ENCODE results near the gene NADSYN1. TPM values are rescaled to one million over a fixed set of nuclear protein-coding genes. Genes with fewer than 3 reads are reported as not detected.

Gene NADSYN1
- total RNA-seq, 1 experiment from 2014 or later: 36.8 TPM

Other genes with a start within 250 kb of the NADSYN1 start
- gene SHANK2, start 200.6 kb upstream of the NADSYN1 start, total RNA-seq (2014; rRNA removed; shearing (Covaris generic); ENCODE audit: low replicate concordance): 1.2 and 5.8 TPM in 2 replicates
- gene DHCR7, start 4.8 kb upstream of the NADSYN1 start, total RNA-seq (2014; rRNA removed; shearing (Covaris generic); ENCODE audit: low replicate concordance): 25.5 and 33.1 TPM in 2 replicates
- gene KRTAP5-7, start 74.1 kb downstream of the NADSYN1 start, total RNA-seq (2014; rRNA removed; shearing (Covaris generic); ENCODE audit: low replicate concordance): not detected in 2 replicates
- gene KRTAP5-8, start 84.8 kb downstream of the NADSYN1 start, total RNA-seq (2014; rRNA removed; shearing (Covaris generic); ENCODE audit: low replicate concordance): not detected in 2 replicates
- not detected in 2 replicates for gene KRTAP5-9, start 95.2 kb downstream of the NADSYN1 start, total RNA-seq (2014; rRNA removed; shearing (Covaris generic); ENCODE audit: low replicate concordance)
- not detected in 2 replicates for gene KRTAP5-10, start 112.4 kb downstream of the NADSYN1 start, total RNA-seq (2014; rRNA removed; shearing (Covaris generic); ENCODE audit: low replicate concordance)
- gene KRTAP5-11, start 129.7 kb downstream of the NADSYN1 start, total RNA-seq (2014; rRNA removed; shearing (Covaris generic); ENCODE audit: low replicate concordance): not detected in 2 replicates

Measured in Caki2 (cell line).